ENCODE measurements around the gene GLI3.

GLI3 gene

GRCh38 chr7:41942468-41943093 is 294.4 kb downstream of the GLI3 start:
- DNase-seq (ENCODE audit: low read depth): no peak
- no peak for TF ChIP-seq CTCF (conservative IDR thresholded peaks at IDR 0.05; ENCODE audit: low read depth, low read length)
- H3K4me3 ChIP-seq (ENCODE audit: low read length): no peak overlapping the region

DNA sequence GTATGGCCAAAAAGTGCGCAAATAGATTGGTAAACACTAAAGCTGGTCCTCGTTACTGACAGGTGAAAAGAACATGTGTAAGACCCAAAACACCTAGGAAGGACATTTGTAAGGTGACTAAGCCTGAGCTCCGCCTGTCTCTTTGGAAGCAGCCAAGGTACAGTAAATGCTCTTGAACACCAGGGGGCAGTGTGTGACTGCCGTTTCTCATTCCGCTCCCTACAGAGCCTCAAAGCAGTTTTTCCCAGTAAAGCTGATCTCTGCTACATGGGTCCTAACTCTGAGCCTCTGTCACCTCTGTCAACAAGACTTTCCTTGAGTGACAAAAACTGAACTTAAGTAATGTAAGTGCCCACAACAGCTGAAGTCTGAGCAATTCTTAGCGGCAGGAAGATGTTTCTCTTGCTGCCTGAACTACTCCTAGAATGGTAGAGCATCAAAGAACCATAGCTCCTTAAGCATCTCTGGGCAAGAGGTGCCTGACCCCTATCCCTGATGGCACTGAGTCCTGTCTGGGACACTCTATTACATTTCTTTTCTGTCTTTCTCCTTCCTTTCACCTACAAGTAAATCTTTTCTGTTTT is 296.2 kb downstream of the GLI3 start:
- peak; percentile 92 for TF ChIP-seq CTCF (conservative IDR thresholded peaks at IDR 0.05; ENCODE audit: low read depth, low read length)
- no peak overlapping the region for H3K4me3 ChIP-seq (ENCODE audit: low read length)
- DNase-seq (ENCODE audit: low read depth): no peak

DNA sequence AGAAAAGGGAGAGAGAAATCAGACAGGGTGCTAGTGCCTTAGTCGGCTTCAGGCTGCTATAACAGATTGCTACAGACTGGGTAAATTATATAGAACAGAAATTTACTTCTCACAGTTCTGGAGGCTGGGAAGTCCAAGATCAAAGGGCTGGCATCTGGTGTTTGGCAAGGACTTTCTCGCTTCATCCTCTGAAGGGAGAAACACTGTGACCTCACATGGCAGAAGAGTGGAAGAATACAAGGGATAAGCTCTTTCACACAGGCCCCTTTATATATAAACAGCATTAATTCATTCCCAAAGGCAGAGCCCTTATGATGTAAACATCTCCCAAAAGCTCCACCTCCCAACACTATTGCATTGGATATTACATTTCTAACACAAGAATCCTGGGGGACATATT is 298.6 kb downstream of the GLI3 start:
- TF ChIP-seq CTCF (conservative IDR thresholded peaks at IDR 0.05; ENCODE audit: low read depth, low read length): no peak
- no peak for DNase-seq (ENCODE audit: low read depth)
- H3K4me3 ChIP-seq (ENCODE audit: low read length): no peak overlapping the region

DNA sequence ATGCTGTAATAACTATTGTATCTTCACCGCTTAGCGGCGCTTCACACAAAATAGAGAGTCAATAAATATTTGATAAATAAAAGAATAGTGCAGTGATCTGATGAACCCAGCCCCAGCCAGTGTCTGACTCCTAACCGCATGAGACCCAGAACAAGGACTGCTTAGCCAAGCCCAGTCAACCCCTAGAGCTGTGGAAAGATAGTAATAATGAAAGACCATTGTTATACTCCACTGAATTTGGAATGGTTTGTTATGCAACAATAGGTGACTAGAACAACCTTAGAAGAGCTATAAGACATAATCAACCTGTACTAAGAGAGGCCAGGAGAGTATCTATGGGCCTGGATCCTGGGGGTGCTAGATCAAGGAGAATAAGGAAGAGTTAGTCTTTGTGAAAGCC is 303.6 kb downstream of the GLI3 start:
- no peak for DNase-seq (ENCODE audit: low read depth)
- no peak overlapping the region for H3K4me3 ChIP-seq (ENCODE audit: low read length)
- TF ChIP-seq CTCF (conservative IDR thresholded peaks at IDR 0.05; ENCODE audit: low read depth, low read length): no peak

DNA sequence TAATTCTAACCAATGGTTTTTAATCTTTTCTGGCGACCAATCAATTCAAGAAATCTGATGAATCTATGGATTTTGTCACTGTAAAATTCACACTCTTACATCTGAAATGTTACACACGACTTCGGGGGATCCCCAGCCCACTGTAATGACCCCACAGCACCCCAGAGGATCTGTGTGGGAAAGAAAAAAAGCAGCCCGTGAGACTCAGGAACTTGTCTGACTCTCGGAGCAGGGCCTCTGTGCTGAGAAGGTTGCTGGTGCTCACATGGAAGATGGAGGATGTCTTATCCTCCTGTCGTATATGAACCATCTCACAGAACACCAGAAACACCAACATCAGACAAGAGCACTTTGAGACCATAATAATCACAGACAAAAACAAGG is 305.8 kb downstream of the GLI3 start:
- no peak for DNase-seq (ENCODE audit: low read depth)
- no peak overlapping the region for H3K4me3 ChIP-seq (ENCODE audit: low read length)
- TF ChIP-seq CTCF (conservative IDR thresholded peaks at IDR 0.05; ENCODE audit: low read depth, low read length): no peak

DNA sequence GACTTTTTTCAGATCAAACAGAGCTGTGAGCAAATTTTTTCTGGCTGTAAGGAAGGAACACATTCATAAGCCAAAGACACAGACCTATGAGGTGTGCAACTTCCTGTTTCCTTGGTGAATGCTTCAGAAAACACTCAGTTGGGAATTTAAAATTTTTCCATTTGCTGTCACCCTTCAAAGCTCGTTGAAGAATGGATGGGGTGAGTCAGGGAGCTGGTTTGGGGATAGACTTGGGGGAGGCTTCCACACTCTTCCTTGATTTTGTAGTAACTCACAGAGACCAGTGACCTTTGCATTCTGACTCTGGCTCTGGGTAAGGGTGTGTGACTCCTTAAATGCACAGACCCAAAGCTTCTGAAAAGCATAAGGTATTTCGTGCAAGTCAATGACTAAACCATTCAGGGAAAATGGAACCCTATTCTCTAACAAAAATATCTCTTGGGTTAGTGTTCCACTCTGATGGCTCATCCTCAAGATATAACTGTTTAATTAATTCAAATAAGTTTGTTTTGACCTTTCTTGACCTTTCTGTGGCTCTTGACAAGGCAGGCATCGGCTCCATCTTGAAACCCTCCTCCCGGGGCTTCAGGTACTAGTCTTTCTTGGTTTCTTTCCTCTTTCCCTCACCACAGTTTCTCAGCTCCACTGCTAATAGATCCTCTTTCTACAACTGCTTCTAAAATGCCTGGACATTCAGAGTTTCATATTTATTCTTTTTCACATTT is 306.3 kb downstream of the GLI3 start:
- no peak for TF ChIP-seq CTCF (conservative IDR thresholded peaks at IDR 0.05; ENCODE audit: low read depth, low read length)
- H3K4me3 ChIP-seq (ENCODE audit: low read length): no peak overlapping the region
- no peak for DNase-seq (ENCODE audit: low read depth)

GRCh38 chr7:41928781-41929180 is 308.2 kb downstream of the GLI3 start:
- H3K4me3 ChIP-seq (ENCODE audit: low read length): no peak overlapping the region
- no peak for DNase-seq (ENCODE audit: low read depth)
- no peak for TF ChIP-seq CTCF (conservative IDR thresholded peaks at IDR 0.05; ENCODE audit: low read depth, low read length)
